ENCODE results near the gene C17orf107. TPM values are rescaled to one million over a fixed set of nuclear protein-coding genes. Genes with fewer than 3 reads are reported as not detected.

Gene C17orf107
- total RNA-seq, 1 experiment from 2014 or later, result 2.1 TPM

- peaks cover 35% of the 10 kb centered on the region for H3K36me3 Mint-ChIP-seq (ENCODE audit: insufficient read depth, unreplicated experiment)
- TF ChIP-seq CTCF (IDR thresholded peaks at IDR 0.05; ENCODE audit: unreplicated experiment), result no peak
- no peak for DNase-seq
- no peak overlapping the region for H3K4me3 Mint-ChIP-seq (ENCODE audit: low read depth, unreplicated experiment)
- no peak overlapping the region for H3K27ac Mint-ChIP-seq (ENCODE audit: unreplicated experiment)
- CTCF ChIA-PET, result no interaction called here
- intact Hi-C loops (cut with micrococcal nuclease; ENCODE audit: unreplicated experiment), result no loop called here
- no peaks in the 10 kb centered on the region for H3K9me3 Mint-ChIP-seq (ENCODE audit: low read depth, unreplicated experiment)
- no peaks in the 10 kb centered on the region for H3K4me1 Mint-ChIP-seq (ENCODE audit: low read depth, unreplicated experiment)
- no peaks in the 10 kb centered on the region for H3K27me3 Mint-ChIP-seq (ENCODE audit: unreplicated experiment)
- BruUV-seq (replicated peaks), result no TSS peak
These were observed 2.1 kb upstream of the C17orf107 start for GRCh38 chr17:4897198-4897687.

- Mint-ChIP-seq H3K27me3 (ENCODE audit: unreplicated experiment) (no peaks in the 10 kb centered on the region), H3K27ac (ENCODE audit: unreplicated experiment) (no peak overlapping the region), H3K9me3 (ENCODE audit: low read depth, unreplicated experiment) (no peaks in the 10 kb centered on the region), H3K36me3 (ENCODE audit: insufficient read depth, unreplicated experiment) (peaks cover 30% of the 10 kb centered on the region), H3K4me1 (ENCODE audit: low read depth, unreplicated experiment) (peaks cover 4% of the 10 kb centered on the region), H3K4me3 (ENCODE audit: low read depth, unreplicated experiment) (no peak overlapping the region)
- CTCF ChIA-PET, result no interaction called here
- BruUV-seq (replicated peaks), result no TSS peak
- no peak for TF ChIP-seq CTCF (IDR thresholded peaks at IDR 0.05; ENCODE audit: unreplicated experiment)
- DNase-seq, result no peak
- intact Hi-C loops (cut with micrococcal nuclease; ENCODE audit: unreplicated experiment), result no loop called here
These were observed 1.6 kb upstream of the C17orf107 start for GRCh38 chr17:4897785-4898184.

GRCh38 chr17:4898351-4898750 lies 985 bp upstream of the C17orf107 start:
- CTCF ChIA-PET, result no interaction called here
- BruUV-seq (replicated peaks), result no TSS peak
- no peak for DNase-seq
- peaks cover 30% of the 10 kb centered on the region for H3K36me3 Mint-ChIP-seq (ENCODE audit: insufficient read depth, unreplicated experiment)
- TF ChIP-seq CTCF (IDR thresholded peaks at IDR 0.05; ENCODE audit: unreplicated experiment), result no peak
- intact Hi-C loops (cut with micrococcal nuclease; ENCODE audit: unreplicated experiment), result no loop called here
- H3K9me3 Mint-ChIP-seq (ENCODE audit: low read depth, unreplicated experiment), result no peaks in the 10 kb centered on the region
- no peaks in the 10 kb centered on the region for H3K27me3 Mint-ChIP-seq (ENCODE audit: unreplicated experiment)
- H3K4me3 Mint-ChIP-seq (ENCODE audit: low read depth, unreplicated experiment), result no peak overlapping the region
- H3K4me1 Mint-ChIP-seq (ENCODE audit: low read depth, unreplicated experiment), result peaks cover 9% of the 10 kb centered on the region
- no peak overlapping the region for H3K27ac Mint-ChIP-seq (ENCODE audit: unreplicated experiment)

- Mint-ChIP-seq H3K9me3 (ENCODE audit: low read depth, unreplicated experiment) (no peaks in the 10 kb centered on the region), H3K27ac (ENCODE audit: unreplicated experiment) (no peak overlapping the region), H3K4me3 (ENCODE audit: low read depth, unreplicated experiment) (no peak overlapping the region), H3K27me3 (ENCODE audit: unreplicated experiment) (no peaks in the 10 kb centered on the region), H3K4me1 (ENCODE audit: low read depth, unreplicated experiment) (peaks cover 14% of the 10 kb centered on the region), H3K36me3 (ENCODE audit: insufficient read depth, unreplicated experiment) (peaks cover 30% of the 10 kb centered on the region)
- intact Hi-C loops (cut with micrococcal nuclease; ENCODE audit: unreplicated experiment), result no loop called here
- BruUV-seq (replicated peaks), result no TSS peak
- TF ChIP-seq CTCF (IDR thresholded peaks at IDR 0.05; ENCODE audit: unreplicated experiment), result no peak
- CTCF ChIA-PET, result interaction anchor here (0.5 to 0.8 kb wide), 2 partner anchors 108 to 872 kb away, joined by 3 to 5 read pairs; no protein-coding TSS in a partner anchor
- no peak for DNase-seq
These were observed 409 bp upstream of the C17orf107 start for GRCh38 chr17:4898927-4899326.
